BE2C (cell line): ENCODE measurements around the gene CYP4F11.

ENCODE experiments used
- DNase-seq: peaks from one replicate; pipeline ENCODE4 v3.0.0-alpha.2; 2020
- H3K27me3 ChIP-seq: fragments of 250-450 bp; sonication (Bioruptor Pico); 2 replicates; pipeline ENCODE4 v1.5.1; 2020; ENCODE audit warnings: mild to moderate bottlenecking
- H3K36me3 ChIP-seq: fragments of 250-450 bp; sonication (Bioruptor Pico); 2 replicates; pipeline ENCODE4 v1.5.1; 2020; ENCODE audit warnings: mild to moderate bottlenecking
- H3K4me1 ChIP-seq: fragments of 250-450 bp; sonication (Bioruptor Pico); 2 replicates; pipeline ENCODE4 v1.5.1; 2020
- H3K4me3 ChIP-seq: 2 replicates; pipeline ENCODE4 v1.5.1; 2011; ENCODE audit warnings: low read depth, low read length
- H3K9me3 ChIP-seq: fragments of 250-450 bp; sonication (Bioruptor Pico); 2 replicates; pipeline ENCODE4 v1.5.1; 2020
- CTCF ChIP-seq: IDR thresholded peaks from 2 replicates; pipeline ENCODE4 v1.5.1; 2012; ENCODE audit warnings: mild to moderate bottlenecking, low read depth, low read length

The CYP4F11 gene

GRCh38 chr19:15897738-15898276 lies 36.5 kb downstream of the CYP4F11 start, which contains the start of gene CYP4F2:
TSS of gene CYP4F2 (minus strand) at chr19:15898074. CDS start at chr19:15897611, 463 bp downstream.
- no peaks in the 10 kb centered on the region for H3K27me3 ChIP-seq
- H3K4me1 ChIP-seq, result no peaks in the 10 kb centered on the region

GRCh38 chr19:15897026-15897737 lies 37.1 kb downstream of the CYP4F11 start:
- Histone ChIP-seq H3K9me3 (no peaks in the 10 kb centered on the region), H3K4me3 (no peak overlapping the region), H3K27me3 (no peaks in the 10 kb centered on the region), H3K4me1 (no peaks in the 10 kb centered on the region), H3K36me3 (no peaks in the 10 kb centered on the region)
- no peak for DNase-seq
- no peak for TF ChIP-seq CTCF

More at GRCh38 chr19:15897738-15898276, 36.5 kb downstream of the CYP4F11 start, which contains the start of gene CYP4F2:
- no peak for TF ChIP-seq CTCF
- Histone ChIP-seq H3K36me3 (no peaks in the 10 kb centered on the region), H3K4me3 (no peak within 1 kb of the TSS), H3K9me3 (no peaks in the 10 kb centered on the region)
- no peak for DNase-seq

GRCh38 chr19:15895876-15896430 lies 38.4 kb downstream of the CYP4F11 start:
- no peaks in the 10 kb centered on the region for H3K9me3 ChIP-seq
- H3K4me1 ChIP-seq, result no peaks in the 10 kb centered on the region
- TF ChIP-seq CTCF, result no peak
- no peaks in the 10 kb centered on the region for H3K36me3 ChIP-seq
- no peak overlapping the region for H3K4me3 ChIP-seq
- H3K27me3 ChIP-seq, result no peaks in the 10 kb centered on the region
- DNase-seq, result no peak

- Histone ChIP-seq H3K4me3 (no peak overlapping the region), H3K27me3 (no peaks in the 10 kb centered on the region), H3K36me3 (no peaks in the 10 kb centered on the region), H3K4me1 (no peaks in the 10 kb centered on the region), H3K9me3 (no peaks in the 10 kb centered on the region)
- no peak for TF ChIP-seq CTCF
- DNase-seq, result no peak
These were observed 40.0 kb downstream of the CYP4F11 start for GRCh38 chr19:15894359-15894758.

- Histone ChIP-seq H3K4me1 (no peaks in the 10 kb centered on the region), H3K9me3 (no peaks in the 10 kb centered on the region), H3K27me3 (no peaks in the 10 kb centered on the region), H3K4me3 (no peak overlapping the region), H3K36me3 (no peaks in the 10 kb centered on the region)
- no peak for TF ChIP-seq CTCF
- no peak for DNase-seq
These were observed 40.9 kb downstream of the CYP4F11 start for GRCh38 chr19:15893477-15893876.

GRCh38 chr19:15892012-15892411 lies 42.3 kb downstream of the CYP4F11 start:
- Histone ChIP-seq H3K36me3 (no peaks in the 10 kb centered on the region), H3K4me3 (no peak overlapping the region), H3K4me1 (no peaks in the 10 kb centered on the region), H3K9me3 (no peaks in the 10 kb centered on the region), H3K27me3 (no peaks in the 10 kb centered on the region)
- no peak for TF ChIP-seq CTCF
- DNase-seq, result no peak
